ENCODE data around the gene C4BPA.

DNA sequence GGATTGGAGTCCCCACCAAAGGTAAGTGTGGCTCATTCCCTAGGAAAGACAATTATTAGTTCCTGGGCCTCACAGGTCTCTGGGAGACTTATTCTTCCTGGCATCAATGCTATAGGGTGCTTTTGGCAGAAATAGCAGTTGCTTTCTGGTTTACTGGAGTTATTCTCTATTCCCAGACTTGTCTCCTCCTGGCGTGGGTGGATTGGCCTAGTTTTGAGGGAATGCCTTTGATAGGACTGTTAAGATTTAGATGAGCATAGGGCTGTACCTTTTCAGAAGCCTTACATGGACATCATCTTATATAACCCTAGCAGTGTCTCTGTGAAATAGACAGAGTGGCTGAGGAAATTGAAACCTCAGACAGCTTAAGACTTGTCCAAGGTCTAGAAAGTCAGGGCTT lies 42.0 kb upstream of the C4BPA start:
- TF ChIP-seq ZFP3 (tag by site-specific recombination; IDR thresholded peaks at IDR 0.05; ENCODE audit: low read depth), result no peak
- TF ChIP-seq, protein P1, sequence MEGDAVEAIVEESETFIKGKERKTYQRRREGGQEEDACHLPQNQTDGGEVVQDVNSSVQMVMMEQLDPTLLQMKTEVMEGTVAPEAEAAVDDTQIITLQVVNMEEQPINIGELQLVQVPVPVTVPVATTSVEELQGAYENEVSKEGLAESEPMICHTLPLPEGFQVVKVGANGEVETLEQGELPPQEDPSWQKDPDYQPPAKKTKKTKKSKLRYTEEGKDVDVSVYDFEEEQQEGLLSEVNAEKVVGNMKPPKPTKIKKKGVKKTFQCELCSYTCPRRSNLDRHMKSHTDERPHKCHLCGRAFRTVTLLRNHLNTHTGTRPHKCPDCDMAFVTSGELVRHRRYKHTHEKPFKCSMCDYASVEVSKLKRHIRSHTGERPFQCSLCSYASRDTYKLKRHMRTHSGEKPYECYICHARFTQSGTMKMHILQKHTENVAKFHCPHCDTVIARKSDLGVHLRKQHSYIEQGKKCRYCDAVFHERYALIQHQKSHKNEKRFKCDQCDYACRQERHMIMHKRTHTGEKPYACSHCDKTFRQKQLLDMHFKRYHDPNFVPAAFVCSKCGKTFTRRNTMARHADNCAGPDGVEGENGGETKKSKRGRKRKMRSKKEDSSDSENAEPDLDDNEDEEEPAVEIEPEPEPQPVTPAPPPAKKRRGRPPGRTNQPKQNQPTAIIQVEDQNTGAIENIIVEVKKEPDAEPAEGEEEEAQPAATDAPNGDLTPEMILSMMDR (tag by site-specific recombination; IDR thresholded peaks at IDR 0.05), result no peak
- TF ChIP-seq ZNF416 (tag by site-specific recombination; IDR thresholded peaks at IDR 0.05), result no peak
- TF ChIP-seq KLF10 (tag by site-specific recombination; IDR thresholded peaks at IDR 0.05), result no peak
- no peak for TF ChIP-seq ZBTB17 (tag by site-specific recombination; IDR thresholded peaks at IDR 0.05)
- no peak for TF ChIP-seq TRIM28 (IDR thresholded peaks at IDR 0.05; ENCODE audit: borderline replicate concordance, low read length)
- TF ChIP-seq YY1 (tag by site-specific recombination; IDR thresholded peaks at IDR 0.05), result no peak
- TF ChIP-seq, protein P2, sequence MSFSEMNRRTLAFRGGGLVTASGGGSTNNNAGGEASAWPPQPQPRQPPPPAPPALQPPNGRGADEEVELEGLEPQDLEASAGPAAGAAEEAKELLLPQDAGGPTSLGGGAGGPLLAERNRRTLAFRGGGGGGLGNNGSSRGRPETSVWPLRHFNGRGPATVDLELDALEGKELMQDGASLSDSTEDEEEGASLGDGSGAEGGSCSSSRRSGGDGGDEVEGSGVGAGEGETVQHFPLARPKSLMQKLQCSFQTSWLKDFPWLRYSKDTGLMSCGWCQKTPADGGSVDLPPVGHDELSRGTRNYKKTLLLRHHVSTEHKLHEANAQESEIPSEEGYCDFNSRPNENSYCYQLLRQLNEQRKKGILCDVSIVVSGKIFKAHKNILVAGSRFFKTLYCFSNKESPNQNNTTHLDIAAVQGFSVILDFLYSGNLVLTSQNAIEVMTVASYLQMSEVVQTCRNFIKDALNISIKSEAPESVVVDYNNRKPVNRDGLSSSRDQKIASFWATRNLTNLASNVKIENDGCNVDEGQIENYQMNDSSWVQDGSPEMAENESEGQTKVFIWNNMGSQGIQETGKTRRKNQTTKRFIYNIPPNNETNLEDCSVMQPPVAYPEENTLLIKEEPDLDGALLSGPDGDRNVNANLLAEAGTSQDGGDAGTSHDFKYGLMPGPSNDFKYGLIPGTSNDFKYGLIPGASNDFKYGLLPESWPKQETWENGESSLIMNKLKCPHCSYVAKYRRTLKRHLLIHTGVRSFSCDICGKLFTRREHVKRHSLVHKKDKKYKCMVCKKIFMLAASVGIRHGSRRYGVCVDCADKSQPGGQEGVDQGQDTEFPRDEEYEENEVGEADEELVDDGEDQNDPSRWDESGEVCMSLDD (tag by site-specific recombination; IDR thresholded peaks at IDR 0.05), result no peak

Data from HEK293 (cell line).